Measurements from ENCODE around the gene GLI2. TPM values are rescaled to one million over a fixed set of nuclear protein-coding genes. Genes with fewer than 3 reads are reported as not detected.

The GLI2 gene
- total and polyA plus RNA-seq, 2 of the 8 experiments (the other 6 are each of a cell fraction or from before 2014, with no cell fraction given) = 18.4 to 46.9 TPM

- H2AFZ ChIP-seq (ENCODE audit: low read length) = no peak overlapping the region
- TF ChIP-seq NRF1 (IDR thresholded peaks at IDR 0.05; ENCODE audit: low read depth, low read length) (no peak), SIN3A (conservative IDR thresholded peaks at IDR 0.05 in 1 of 2, IDR thresholded peaks at IDR 0.05 in 1 of 2; ENCODE audit: low read depth in 1 of 2, low read length in 2 of 2) (no peak), CTCF (IDR thresholded peaks at IDR 0.05; ENCODE audit: control extremely low read depth in 1 of 3, insufficient read depth in 1 of 3, low read depth in 1 of 3, low read length in 3 of 3) (no peak), CHD2 (IDR thresholded peaks at IDR 0.05; ENCODE audit: low read length) (no peak), MAX (IDR thresholded peaks at IDR 0.05) (no peak), KDM1A (IDR thresholded peaks at IDR 0.05; ENCODE audit: borderline replicate concordance, low read length) (no peak), CBX8 (IDR thresholded peaks at IDR 0.05; ENCODE audit: borderline replicate concordance, low read depth, low read length) (no peak), EP300 (IDR thresholded peaks at IDR 0.05; ENCODE audit: borderline replicate concordance in 1 of 2, low read depth in 2 of 2, low read length in 2 of 2) (no peak), BCL11A (IDR thresholded peaks at IDR 0.05; ENCODE audit: low read depth in 2 of 2, low read length in 2 of 2) (no peak)
Observed at GRCh38 chr2:120703330-120703994, 32.2 kb upstream of the GLI2 start.

More at GRCh38 chr2:120703330-120703994, 32.2 kb upstream of the GLI2 start:
- WGBS, 2 experiments (ENCODE audit: extremely low coverage in 1 of 2, insufficient coverage in 1 of 2, insufficient read length in 1 of 2, insufficient replicate concordance in 2 of 2, low coverage in 1 of 2, low lambda C conversion rate in 2 of 2, missing lambda C conversion rate in 1 of 2) = 89% methylated on average over 4 of the region's 4 CpGs; no CpG with 5 or more reads in 1 of the 2 experiments
- Histone ChIP-seq H3K14ac (ENCODE audit: insufficient read length) (no peak overlapping the region), H3K27me3 (replicated peaks in 1 of 4; ENCODE audit: control insufficient read depth in 3 of 4, extremely low read depth in 1 of 4, insufficient read depth in 3 of 4, low read length in 3 of 4) (peaks cover 0 to 11% (median 6%) of the 10 kb centered on the region in 4 experiments; a peak in 3 of 7 replicates), H3K79me1 (ENCODE audit: low read depth, low read length) (no peaks in the 10 kb centered on the region), H4K8ac (ENCODE audit: extremely low read depth, insufficient read depth, low read length) (no peak overlapping the region), H3K9ac (replicated peaks in 1 of 4; ENCODE audit: extremely low read depth in 1 of 4, low read depth in 3 of 4, low read length in 3 of 4) (no peak overlapping the region), H2BK20ac (ENCODE audit: low read length) (0 out of 2 replicates have a peak overlapping the region, but pooled peaks have one; percentile 11), H2BK15ac (ENCODE audit: low read length) (no peak overlapping the region), H3K27ac (ENCODE audit: low read depth, low read length) (no peak overlapping the region), H3K4me1 (replicated peaks in 1 of 4; ENCODE audit: control insufficient read depth in 3 of 4, insufficient read depth in 4 of 4, low read length in 3 of 4) (peaks cover 2 to 22% (median 8%) of the 10 kb centered on the region in 4 experiments), H4K91ac (replicated peaks; ENCODE audit: insufficient read length, low read length) (no peak overlapping the region), H3K23me2 (ENCODE audit: low read depth, low read length) (no peaks in the 10 kb centered on the region), H3K4me2 (ENCODE audit: insufficient read depth in 1 of 2, low read depth in 2 of 2, low read length in 2 of 2) (no peak overlapping the region), H3K36me3 (ENCODE audit: control insufficient read depth in 2 of 4, insufficient read depth in 4 of 4, low read length in 3 of 4) (no peaks in the 10 kb centered on the region), H2BK12ac (ENCODE audit: low read depth, low read length) (no peak overlapping the region; the same call in 1 of the 2 replicates), H3K4ac (replicated peaks; ENCODE audit: insufficient read length, low read depth, low read length) (no peak overlapping the region), H4K20me1 (replicated peaks in 1 of 2; ENCODE audit: control insufficient read depth in 1 of 2, insufficient read depth in 2 of 2, low read length in 2 of 2) (no peaks in the 10 kb centered on the region), H3K79me2 (ENCODE audit: control insufficient read depth in 1 of 2, insufficient read depth in 2 of 2, low read length in 2 of 2) (no peaks in the 10 kb centered on the region), H3K4me3 (ENCODE audit: extremely low read depth in 1 of 4, insufficient read depth in 2 of 4, low read depth in 3 of 4, low read length in 4 of 4) (no peak overlapping the region), H2BK120ac (replicated peaks; ENCODE audit: low read depth, low read length) (no peak overlapping the region), H3K9me3 (ENCODE audit: insufficient read depth in 2 of 2, low read depth in 1 of 2, low read length in 1 of 2) (no peaks in the 10 kb centered on the region), H3K23ac (ENCODE audit: insufficient read length) (no peak overlapping the region), H3K56ac (replicated peaks; ENCODE audit: insufficient read length, low read depth, low read length) (no peak overlapping the region), H4K5ac (ENCODE audit: insufficient read length, low read depth, low read length) (no peak overlapping the region), H2BK5ac (ENCODE audit: low read depth, low read length) (no peak overlapping the region), H2AK5ac (ENCODE audit: low read depth, low read length) (peak overlapping the region; percentile 28; the same call in 1 of the 2 replicates), H3K18ac (ENCODE audit: extremely low read depth, low read length) (no peak overlapping the region)
- ChIA-PET POLR2A (ENCODE audit: partially characterized antibody) (interaction anchor here (1.2 to 2.6 kb wide), 2 partner anchors 34 to 372 kb away, joined by 4 to 10 read pairs; no protein-coding TSS in a partner anchor), CTCF (ENCODE audit: partially characterized antibody) (interaction anchor here (0.6 to 1.5 kb wide), 10 partner anchors 8 to 381 kb away, joined by 3 to 8 read pairs (median 3); no protein-coding TSS in a partner anchor)
- no peak for FAIRE-seq
- no peak for DNase-seq (ENCODE audit: low read depth in 1 of 2, low spot score in 2 of 2)

Measured in H1 (cell line).